Activated naive CD8-positive, alpha-beta T cell treated with anti-CD3 and anti-CD28 coated beads, Interleukin-2, amount 10 ng/mL, durations not matched to agents 7 days and 5 days (primary cell): ENCODE results near the gene ZNF561. TPM values are rescaled to one million over a fixed set of nuclear protein-coding genes. Genes with fewer than 3 reads are reported as not detected.

Source experiments
- ATAC-seq: fragments of 150-1000 bp; cut with Tn5 transposase; one replicate; pipeline ENCODE4 v1.10.0; 2021; ENCODE audit warnings: low read depth, moderate library complexity
- POLR2A ChIA-PET: fragments of 350-600 bp; sonication (Branson Sonifier 250); formaldehyde crosslinking; loops from one replicate; lab custom pipeline; 2021; ENCODE audit warnings: antibody characterized with exemption; lab: Charles Lee
- DNase-seq: peaks from one replicate; pipeline ENCODE4 v3.0.0; 2021
- H3K27ac Mint-ChIP-seq: one replicate; pipeline ENCODE4 v1.8.0; 2022; ENCODE audit warnings: mild to moderate bottlenecking, mixed read lengths
- H3K27me3 Mint-ChIP-seq: one replicate; pipeline ENCODE4 v1.8.0; 2022; ENCODE audit warnings: mild to moderate bottlenecking, moderate library complexity, mixed read lengths
- H3K36me3 Mint-ChIP-seq: one replicate; pipeline ENCODE4 v1.8.0; 2021; ENCODE audit warnings: mild to moderate bottlenecking, mixed read lengths
- H3K4me1 Mint-ChIP-seq: one replicate; pipeline ENCODE4 v1.8.0; 2021; ENCODE audit warnings: mixed read lengths
- H3K4me3 Mint-ChIP-seq: one replicate; pipeline ENCODE4 v1.8.0; 2022; ENCODE audit warnings: mild to moderate bottlenecking, moderate library complexity, mixed read lengths
- H3K9me3 Mint-ChIP-seq: one replicate; pipeline ENCODE4 v1.8.0; 2021; ENCODE audit warnings: mixed read lengths
- total RNA-seq, 2 experiments: library from RNA; stranded (reverse); gene quantifications; one replicate each; pipeline ENCODE4 v1.2.3, GENCODE V29; 2021

The ZNF561 gene
- total RNA-seq, 2 experiments from 2014 or later = 34.0 to 39.5 TPM

- Mint-ChIP-seq H3K9me3 (peaks cover 42% of the 10 kb centered on the region), H3K4me3 (no peak overlapping the region), H3K36me3 (peaks cover 91% of the 10 kb centered on the region), H3K27me3 (no peaks in the 10 kb centered on the region), H3K4me1 (no peaks in the 10 kb centered on the region), H3K27ac (no peak overlapping the region)
- ATAC-seq (no peak), DNase-seq (no peak)
- POLR2A ChIA-PET = interaction anchor here (0.5 to 0.6 kb wide), 2 partner anchors 17 to 18 kb away, joined by 6 to 7 read pairs; partner anchors contain the start of gene ZNF121
Measured at GRCh38 chr19:9565900-9566705, 54.9 kb downstream of the ZNF561 start.

Other genes with a start within 250 kb of the ZNF561 start
- gene ZNF266, start 185.7 kb downstream of the ZNF561 start, total RNA-seq = 10 to 100 TPM; 68.9 to 72.3 TPM
- gene ZNF560, start 122.6 kb downstream of the ZNF561 start, total RNA-seq = under 1 TPM; 0.33 to 0.34 TPM
- gene ZNF426, start 82.6 kb downstream of the ZNF561 start, total RNA-seq = 10 to 100 TPM; 19.1 to 19.8 TPM
- gene ZNF121, start 36.7 kb downstream of the ZNF561 start, total RNA-seq = 10 to 100 TPM; 56.8 to 58.3 TPM
- gene ZNF562, start 53.9 kb upstream of the ZNF561 start, total RNA-seq = 10 to 100 TPM; 25.5 to 27.5 TPM
- gene ZNF846, start 147.5 kb upstream of the ZNF561 start, total RNA-seq = 10 to 100 TPM; 17.9 to 21.1 TPM
- 10 to 100 TPM; 33.9 to 37.0 TPM for gene FBXL12, start 197.8 kb upstream of the ZNF561 start, total RNA-seq
- gene UBL5, start 206.7 kb upstream of the ZNF561 start, total RNA-seq = 100 to 1,000 TPM; 310 to 340 TPM
- gene PIN1, start 214.1 kb upstream of the ZNF561 start, total RNA-seq = 100 to 1,000 TPM in 1 of 2 experiments, 10 to 100 TPM in 1; 95.1 to 101 TPM